Muscle of leg (tissue), 11 donors: ENCODE measurements around the gene S1PR2. TPM values are rescaled to one million over a fixed set of nuclear protein-coding genes. Genes with fewer than 3 reads are reported as not detected.
"Not testable (repeated sequence)": the region's sequence is repeated elsewhere in the genome, so short reads cannot be mapped to it uniquely, and the experiment has no call there.

ENCODE experiments used
- DNase-seq: peaks from one replicate; pipeline ENCODE4 v3.0.0; 2013
- H3K27ac ChIP-seq: one replicate; pipeline ENCODE4 v1.5.1; 2013; ENCODE audit warnings: mild to moderate bottlenecking, low read length, control low read depth
- H3K27me3 ChIP-seq: one replicate; pipeline ENCODE4 v1.6.1; 2013; ENCODE audit warnings: low read length; ENCODE audit not compliant: control insufficient read depth, insufficient read depth
- H3K36me3 ChIP-seq: one replicate; pipeline ENCODE4 v1.6.1; 2013; ENCODE audit warnings: low read length; ENCODE audit not compliant: control insufficient read depth, insufficient read depth
- H3K4me1 ChIP-seq: one replicate; pipeline ENCODE4 v1.6.1; 2013; ENCODE audit warnings: low read length; ENCODE audit not compliant: control insufficient read depth, insufficient read depth
- H3K4me3 ChIP-seq: one replicate; pipeline ENCODE4 v1.5.1; 2013; ENCODE audit warnings: low read length, control low read depth
- H3K9me3 ChIP-seq: replicated peaks from 2 replicates; pipeline ENCODE4 v1.6.1; 2013; ENCODE audit warnings: low read depth, low read length; ENCODE audit not compliant: control insufficient read depth
- WGBS: methylation state at CpG from one replicate; pipeline ENCODE4 v1.1.5; 2013; ENCODE audit warnings: missing lambda C conversion rate; ENCODE audit not compliant: insufficient coverage; 5-methylcytosine and 5-hydroxymethylcytosine counted together
- polyA plus RNA-seq, 8 donors: library from polyadenylated mRNA; unstranded; fragments of 120-200 nt; gene quantifications; one replicate each; pipeline versions ENCODE4 v1.2.1 to v1.2.3, GENCODE V29; 2013; ENCODE audit warnings: inconsistent platforms in 1 of 8, low replicate concordance in 1 of 8; ENCODE audit not compliant: insufficient read length in 8 of 8, insufficient read depth in 1 of 8
- total RNA-seq: library from RNA; stranded (reverse); fragments of 120-200 nt; gene quantifications from one replicate; pipeline ENCODE4 v1.2.4, GENCODE V29; 2013

Gene S1PR2
- total and polyA plus RNA-seq, 9 donors, result 9.3 to 18.8 (median 12.8) TPM

- not testable (repeated sequence) for H3K4me1 ChIP-seq, H3K9me3 ChIP-seq, H3K4me3 ChIP-seq, H3K27ac ChIP-seq, H3K27me3 ChIP-seq, H3K36me3 ChIP-seq, DNase-seq
- 70% methylated on average over 6 of the region's 11 CpGs for WGBS
These were observed 32.1 kb downstream of the S1PR2 start for GRCh38 chr19:10198889-10199644.

DNA sequence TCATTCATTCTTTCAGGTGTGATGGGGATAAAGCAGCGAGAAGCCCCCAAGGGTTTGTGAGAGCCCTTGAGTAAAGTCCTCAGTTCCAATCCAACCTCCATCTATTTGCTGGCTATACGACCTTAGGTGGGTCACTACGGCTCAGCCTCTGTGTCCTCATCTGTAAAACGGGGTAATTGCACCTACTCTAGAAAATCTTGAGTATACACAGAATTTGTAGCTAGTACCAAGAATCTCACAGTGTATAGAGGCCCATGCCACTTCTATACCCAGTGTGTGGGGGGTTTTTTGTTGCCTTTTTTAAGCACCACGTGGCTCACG lies 36.0 kb downstream of the S1PR2 start:
- H3K4me1 ChIP-seq, result peaks cover 18% of the 10 kb centered on the region
- peak overlapping the region; percentile 29 for H3K27ac ChIP-seq
- peak overlapping the region; percentile 94 for H3K4me3 ChIP-seq
- no peaks in the 10 kb centered on the region for H3K9me3 ChIP-seq
- peaks cover 5% of the 10 kb centered on the region for H3K36me3 ChIP-seq
- no peaks in the 10 kb centered on the region for H3K27me3 ChIP-seq
- no CpG with 5 or more reads among the region's 6 CpGs for WGBS
- DNase-seq, result no peak

GRCh38 chr19:10194500-10195198 lies 36.5 kb downstream of the S1PR2 start, which contains the start of gene DNMT1:
Gene DNMT1, minus strand, starts transcription at chr19:10194953. Its CDS starts 54 bp downstream, at chr19:10194899.
- H3K27me3 ChIP-seq, result no peaks in the 10 kb centered on the region
- under 1% methylated on average over 61 of the region's 71 CpGs for WGBS
- peaks cover 18% of the 10 kb centered on the region for H3K4me1 ChIP-seq
- H3K36me3 ChIP-seq, result peaks cover 10% of the 10 kb centered on the region
- H3K27ac ChIP-seq, result peak within 1 kb of the TSS; percentile 80
- DNase-seq, result peak; percentile 97
- H3K9me3 ChIP-seq, result no peaks in the 10 kb centered on the region
- peak within 1 kb of the TSS; percentile 94 for H3K4me3 ChIP-seq

DNA sequence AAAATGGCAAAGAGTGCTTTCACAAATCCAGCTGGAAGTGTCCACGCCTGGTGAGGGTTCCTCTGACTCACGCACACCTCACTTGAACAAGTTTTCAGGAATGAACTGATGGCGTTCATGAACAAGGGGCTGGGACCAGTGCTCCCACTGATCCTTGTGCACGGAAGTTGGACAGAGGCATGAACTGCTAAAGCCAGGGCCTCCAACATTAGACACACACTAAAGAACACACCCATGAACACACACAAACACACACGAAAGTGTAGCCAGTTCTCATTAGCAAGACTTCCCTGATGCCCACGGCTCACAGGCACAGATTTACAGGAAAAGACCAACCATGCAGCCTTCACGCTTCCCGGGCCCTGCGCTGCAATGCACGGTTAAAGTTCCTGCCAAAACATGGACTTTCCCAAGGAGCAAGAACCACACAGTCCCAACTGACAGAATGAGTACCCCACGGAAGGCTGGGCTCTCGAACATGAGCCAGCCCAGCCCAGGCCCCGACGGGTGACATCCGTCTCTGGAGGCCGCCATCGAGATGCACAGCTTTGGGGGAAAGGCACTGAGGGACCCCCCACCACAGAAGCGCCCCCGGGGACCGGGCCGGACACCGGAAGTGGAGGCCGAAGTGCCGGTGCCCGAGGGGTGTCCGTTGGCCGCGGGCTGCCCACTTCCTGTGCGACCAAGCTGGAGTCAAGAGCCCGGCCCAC lies 37.2 kb downstream of the S1PR2 start:
- H3K27me3 ChIP-seq, result no peaks in the 10 kb centered on the region
- peak; percentile 30 for DNase-seq
- H3K4me3 ChIP-seq, result peak overlapping the region; percentile 94
- H3K9me3 ChIP-seq, result no peaks in the 10 kb centered on the region
- peaks cover 18% of the 10 kb centered on the region for H3K4me1 ChIP-seq
- H3K36me3 ChIP-seq, result peaks cover 11% of the 10 kb centered on the region
- WGBS, result 0% methylated on average over 29 of the region's 30 CpGs
- peak overlapping the region; percentile 80 for H3K27ac ChIP-seq

GRCh38 chr19:10192922-10193321 lies 38.2 kb downstream of the S1PR2 start:
- H3K9me3 ChIP-seq, result no peaks in the 10 kb centered on the region
- no peak for DNase-seq
- H3K27me3 ChIP-seq, result no peaks in the 10 kb centered on the region
- H3K27ac ChIP-seq, result no peak overlapping the region
- H3K4me1 ChIP-seq, result peaks cover 18% of the 10 kb centered on the region
- H3K36me3 ChIP-seq, result peaks cover 16% of the 10 kb centered on the region
- WGBS, result 100% methylated on average over 1 of the region's 6 CpGs
- no peak overlapping the region for H3K4me3 ChIP-seq

- DNase-seq, result peak; percentile 63
- Histone ChIP-seq H3K4me3 (no peak overlapping the region), H3K36me3 (peaks cover 21% of the 10 kb centered on the region), H3K27me3 (no peaks in the 10 kb centered on the region), H3K9me3 (no peaks in the 10 kb centered on the region), H3K4me1 (peaks cover 21% of the 10 kb centered on the region), H3K27ac (peak overlapping the region; percentile 13)
- 20% methylated on average over 2 of the region's 2 CpGs for WGBS
These were observed 39.8 kb downstream of the S1PR2 start for GRCh38 chr19:10191347-10191746.

- no peak overlapping the region for H3K4me3 ChIP-seq
- no peak overlapping the region for H3K27ac ChIP-seq
- 100% methylated on average over 2 of the region's 5 CpGs for WGBS
- DNase-seq, result no peak
- no peaks in the 10 kb centered on the region for H3K27me3 ChIP-seq
- peaks cover 17% of the 10 kb centered on the region for H3K4me1 ChIP-seq
- peaks cover 31% of the 10 kb centered on the region for H3K36me3 ChIP-seq
- no peaks in the 10 kb centered on the region for H3K9me3 ChIP-seq
These were observed 41.1 kb downstream of the S1PR2 start for GRCh38 chr19:10190026-10190425.

- Histone ChIP-seq H3K27me3 (no peaks in the 10 kb centered on the region), H3K36me3 (peaks cover 34% of the 10 kb centered on the region), H3K9me3 (no peaks in the 10 kb centered on the region), H3K27ac (no peak overlapping the region), H3K4me3 (no peak overlapping the region), H3K4me1 (peaks cover 16% of the 10 kb centered on the region)
- WGBS, result 77% methylated on average over 3 of the region's 5 CpGs
- no peak for DNase-seq
These were observed 41.5 kb downstream of the S1PR2 start for GRCh38 chr19:10189616-10190015.

DNA sequence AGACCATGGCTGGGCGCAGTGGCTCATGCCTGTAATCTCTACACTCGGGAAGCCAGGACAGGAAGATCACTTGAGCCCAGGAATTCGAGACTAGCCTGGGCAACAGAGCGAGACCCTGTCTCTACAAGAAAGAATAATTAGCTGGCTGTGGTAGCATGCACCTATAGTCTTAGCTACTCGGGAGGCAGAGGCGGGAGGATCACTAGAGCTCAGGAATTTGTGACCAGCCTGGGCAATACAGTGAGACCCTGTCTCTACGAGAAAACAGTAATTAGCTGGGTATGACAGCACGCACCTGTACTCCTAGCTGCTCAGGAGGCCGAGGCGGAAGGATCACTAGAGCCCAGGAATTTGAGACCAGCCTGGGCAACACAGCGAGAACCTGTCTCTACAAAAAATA lies 43.8 kb downstream of the S1PR2 start:
- DNase-seq, result no peak
- Histone ChIP-seq H3K27me3 (no peaks in the 10 kb centered on the region), H3K27ac (no peak overlapping the region), H3K9me3 (no peaks in the 10 kb centered on the region), H3K36me3 (peaks cover 33% of the 10 kb centered on the region), H3K4me1 (peaks cover 3% of the 10 kb centered on the region), H3K4me3 (no peak overlapping the region)
- 80% methylated on average over 10 of the region's 11 CpGs for WGBS

- Histone ChIP-seq H3K27me3 (no peaks in the 10 kb centered on the region), H3K36me3 (peaks cover 41% of the 10 kb centered on the region), H3K9me3 (no peaks in the 10 kb centered on the region), H3K27ac (no peak overlapping the region), H3K4me3 (no peak overlapping the region), H3K4me1 (peaks cover 3% of the 10 kb centered on the region)
- 90% methylated on average over 5 of the region's 5 CpGs for WGBS
- DNase-seq, result peak; percentile 18
These were observed 46.5 kb downstream of the S1PR2 start for GRCh38 chr19:10184636-10185035.
